HG02973 (cell line): ENCODE measurements around the gene SLC66A2.

Source experiments
- ATAC-seq: cut with Tn5 transposase; IDR thresholded peaks from one replicate; pipeline ENCODE4 v1.9.1; 2021; ENCODE audit warnings: moderate library complexity; ENCODE audit not compliant: unreplicated experiment

The SLC66A2 gene

GRCh38 chr18:79938196-79938595 lies 13.3 kb downstream of the SLC66A2 start:
- ATAC-seq = no peak

GRCh38 chr18:79937103-79937860 lies 14.2 kb downstream of the SLC66A2 start:
- no peak for ATAC-seq

GRCh38 chr18:79936641-79937040 lies 14.8 kb downstream of the SLC66A2 start:
- ATAC-seq = no peak

GRCh38 chr18:79935925-79936324 lies 15.5 kb downstream of the SLC66A2 start:
- ATAC-seq = no peak

- ATAC-seq = no peak
Observed at GRCh38 chr18:79935499-79935898, 16.0 kb downstream of the SLC66A2 start.

GRCh38 chr18:79935098-79935480 lies 16.4 kb downstream of the SLC66A2 start:
- no peak for ATAC-seq

GRCh38 chr18:79934311-79935097 lies 16.9 kb downstream of the SLC66A2 start:
- ATAC-seq = no peak

- ATAC-seq = no peak
Observed at GRCh38 chr18:79933765-79934164, 17.7 kb downstream of the SLC66A2 start.

- no peak for ATAC-seq
Observed at GRCh38 chr18:79932907-79933306, 18.5 kb downstream of the SLC66A2 start.

- ATAC-seq = no peak
Observed at GRCh38 chr18:79931475-79931874, 20.0 kb downstream of the SLC66A2 start.

GRCh38 chr18:79930020-79930642 lies 21.3 kb downstream of the SLC66A2 start:
- ATAC-seq = no peak

GRCh38 chr18:79928563-79928960 lies 22.9 kb downstream of the SLC66A2 start:
- ATAC-seq = no peak

- ATAC-seq = no peak
Observed at GRCh38 chr18:79927607-79928562, 23.6 kb downstream of the SLC66A2 start.

GRCh38 chr18:79926715-79927606 lies 24.5 kb downstream of the SLC66A2 start:
- ATAC-seq = no peak

- no peak for ATAC-seq
Observed at GRCh38 chr18:79926306-79926705, 25.1 kb downstream of the SLC66A2 start.

GRCh38 chr18:79924814-79925731 lies 26.4 kb downstream of the SLC66A2 start:
- no peak for ATAC-seq

- no peak for ATAC-seq
Observed at GRCh38 chr18:79923896-79924585, 27.4 kb downstream of the SLC66A2 start.

- ATAC-seq = no peak
Observed at GRCh38 chr18:79922971-79923411, 28.5 kb downstream of the SLC66A2 start.
